H9 (cell line): ENCODE measurements around the gene SFN. TPM values are rescaled to one million over a fixed set of nuclear protein-coding genes. Genes with fewer than 3 reads are reported as not detected.

ENCODE experiments used
- DNase-seq: peaks from one replicate; pipeline ENCODE4 v3.0.0-alpha.2; 2017
- H2AFZ ChIP-seq: one replicate; pipeline ENCODE4 v1.6.1; 2013; ENCODE audit warnings: mild to moderate bottlenecking, low read length, control low read depth, moderate library complexity
- H2AK5ac ChIP-seq: 2 replicates; pipeline ENCODE4 v1.6.1; 2013; ENCODE audit warnings: low read length, control low read depth, mixed read lengths; ENCODE audit not compliant: insufficient read length
- H2BK120ac ChIP-seq: one replicate; pipeline ENCODE4 v1.6.1; 2013; ENCODE audit warnings: low read depth, mild to moderate bottlenecking, low read length, control low read depth, inconsistent platforms; ENCODE audit not compliant: poor library complexity, severe bottlenecking
- H2BK12ac ChIP-seq: 2 replicates; pipeline ENCODE4 v1.6.1; 2013; ENCODE audit warnings: low read length, control low read depth, mixed read lengths, low read depth; ENCODE audit not compliant: insufficient read length
- H2BK15ac ChIP-seq: 2 replicates; pipeline ENCODE4 v1.6.1; 2013; ENCODE audit warnings: low read depth, low read length, control low read depth
- H2BK20ac ChIP-seq: one replicate; pipeline ENCODE4 v1.6.1; 2013; ENCODE audit warnings: low read depth, mild to moderate bottlenecking, low read length, control low read depth, inconsistent platforms; ENCODE audit not compliant: poor library complexity, severe bottlenecking
- H2BK5ac ChIP-seq: 2 replicates; pipeline ENCODE4 v1.6.1; 2013; ENCODE audit warnings: low read length, control low read depth, mixed read lengths; ENCODE audit not compliant: insufficient read length
- H3K14ac ChIP-seq: 2 replicates; pipeline ENCODE4 v1.6.1; 2013; ENCODE audit warnings: low read length, control low read depth; ENCODE audit not compliant: insufficient read depth
- H3K18ac ChIP-seq: 2 replicates; pipeline ENCODE4 v1.6.1; 2013; ENCODE audit warnings: low read depth, mild to moderate bottlenecking, mixed read lengths, low read length, control low read depth; ENCODE audit not compliant: insufficient read length
- H3K23ac ChIP-seq: 2 replicates; pipeline ENCODE4 v1.6.1; 2013; ENCODE audit warnings: low read length, control low read depth, mixed read lengths, low read depth; ENCODE audit not compliant: insufficient read length
- H3K23me2 ChIP-seq: 2 replicates; pipeline ENCODE4 v1.6.1; 2013; ENCODE audit warnings: low read depth, mild to moderate bottlenecking, mixed read lengths, low read length, control low read depth; ENCODE audit not compliant: insufficient read length, poor library complexity, severe bottlenecking
- H3K27ac ChIP-seq: 2 replicates; pipeline ENCODE4 v1.5.1; 2013; ENCODE audit warnings: low read length, control low read depth, mixed read lengths, low read depth; ENCODE audit not compliant: insufficient read length
- H3K27me3 ChIP-seq: 2 replicates; pipeline ENCODE4 v1.6.1; 2013; ENCODE audit warnings: low read length, control low read depth, inconsistent platforms; ENCODE audit not compliant: insufficient read depth
- H3K4ac ChIP-seq: 2 replicates; pipeline ENCODE4 v1.6.1; 2013; ENCODE audit warnings: low read depth, mild to moderate bottlenecking, control low read depth, inconsistent platforms, low read length, moderate library complexity
- H3K4me1 ChIP-seq: 2 replicates; pipeline ENCODE4 v1.6.1; 2013; ENCODE audit warnings: low read length, control low read depth, inconsistent platforms; ENCODE audit not compliant: insufficient read depth
- H3K4me2 ChIP-seq: 2 replicates; pipeline ENCODE4 v1.6.1; 2013; ENCODE audit warnings: low read length, control low read depth, mixed read lengths; ENCODE audit not compliant: insufficient read length, insufficient read depth
- H3K56ac ChIP-seq: 2 replicates; pipeline ENCODE4 v1.6.1; 2013; ENCODE audit warnings: low read depth, mild to moderate bottlenecking, mixed read lengths, low read length, control low read depth; ENCODE audit not compliant: insufficient read length
- H3K79me1 ChIP-seq: 2 replicates; pipeline ENCODE4 v1.6.1; 2013; ENCODE audit warnings: low read depth, mild to moderate bottlenecking, moderate library complexity, low read length, control low read depth, inconsistent platforms; ENCODE audit not compliant: insufficient read depth, poor library complexity, severe bottlenecking
- H3K79me2 ChIP-seq: 2 replicates; pipeline ENCODE4 v1.6.1; 2013; ENCODE audit warnings: low read length, control low read depth, inconsistent platforms; ENCODE audit not compliant: insufficient read depth
- H3K9ac ChIP-seq: 2 replicates; pipeline ENCODE4 v1.6.1; 2013; ENCODE audit warnings: low read length, control low read depth, mixed read lengths; ENCODE audit not compliant: insufficient read length; ENCODE audit errors: extremely low read depth
- H3K9me3 ChIP-seq: one replicate; pipeline ENCODE4 v1.6.1; 2013; ENCODE audit warnings: low read depth, low read length, inconsistent platforms; ENCODE audit not compliant: control insufficient read depth
- H3T11ph ChIP-seq: one replicate; pipeline ENCODE4 v1.6.1; 2013; ENCODE audit warnings: mild to moderate bottlenecking, low read length, control low read depth, inconsistent platforms
- H4K20me1 ChIP-seq: one replicate; pipeline ENCODE4 v1.6.1; 2013; ENCODE audit not compliant: control insufficient read depth, insufficient read length, insufficient read depth
- H4K5ac ChIP-seq: 2 replicates; pipeline ENCODE4 v1.6.1; 2013; ENCODE audit warnings: low read depth, mild to moderate bottlenecking, mixed read lengths, low read length, control low read depth; ENCODE audit not compliant: insufficient read length
- H4K8ac ChIP-seq: replicated peaks from 2 replicates; pipeline ENCODE4 v1.6.1; 2013; ENCODE audit warnings: low read length, control low read depth, mixed read lengths, low read depth; ENCODE audit not compliant: insufficient read length
- H4K91ac ChIP-seq: 2 replicates; pipeline ENCODE4 v1.6.1; 2013; ENCODE audit warnings: low read depth, mild to moderate bottlenecking, moderate library complexity, mixed read lengths, low read length, control low read depth; ENCODE audit not compliant: insufficient read length
- H3K27ac Mint-ChIP-seq, 3 experiments: 2 replicates in 2 of 3; 3 replicates in 1 of 3; pipeline ENCODE4 v1.8.0; 2020 to 2021; ENCODE audit warnings: mixed read lengths in 3 of 3, mild to moderate bottlenecking in 1 of 3, moderate library complexity in 1 of 3
- H3K27me3 Mint-ChIP-seq: 2 replicates; pipeline ENCODE4 v1.8.0; 2021; ENCODE audit warnings: low read depth, mild to moderate bottlenecking, moderate library complexity, mixed read lengths
- H3K36me3 Mint-ChIP-seq, 3 experiments: 2 replicates in 2 of 3; 3 replicates in 1 of 3; pipeline ENCODE4 v1.8.0; 2020 to 2021; ENCODE audit warnings: low read depth in 3 of 3, mixed read lengths in 3 of 3; ENCODE audit not compliant: insufficient read depth in 1 of 3
- H3K4me1 Mint-ChIP-seq, 2 experiments: 2 replicates each; pipeline ENCODE4 v1.8.0; 2020; ENCODE audit warnings: mixed read lengths in 2 of 2
- H3K4me3 Mint-ChIP-seq, 2 experiments: 2 replicates in 1 of 2; 3 replicates in 1 of 2; pipeline ENCODE4 v1.8.0; 2020 to 2021; ENCODE audit warnings: mild to moderate bottlenecking in 2 of 2, mixed read lengths in 2 of 2, moderate library complexity in 1 of 2
- H3K9me3 Mint-ChIP-seq, 2 experiments: 2 replicates in 1 of 2; 3 replicates in 1 of 2; pipeline ENCODE4 v1.8.0; 2020; ENCODE audit warnings: mild to moderate bottlenecking in 2 of 2, mixed read lengths in 2 of 2, moderate library complexity in 1 of 2
- CTCF ChIP-seq: fragments of 200-600 bp; sonication (generic); conservative IDR thresholded peaks from 3 replicates; pipeline ENCODE4 v1.8.0; 2021; ENCODE audit warnings: antibody characterized with exemption, mild to moderate bottlenecking
- WGBS: extraction: QIAGEN DNeasy Blood & Tissue Kit; methylation state at CpG from one replicate; pipeline ENCODE4 v1.1.7; 2013; ENCODE audit warnings: missing lambda C conversion rate, low lambda C conversion rate, mixed read lengths; ENCODE audit not compliant: insufficient read length; ENCODE audit errors: extremely low coverage; 5-methylcytosine and 5-hydroxymethylcytosine counted together
- total RNA-seq: library from RNA; stranded (reverse); gene quantifications from 2 replicates; pipeline ENCODE4 v1.2.1, GENCODE V29; 2021

The SFN gene
- total RNA-seq, 1 experiment from 2014 or later, result 4.3 TPM

GRCh38 chr1:26913389-26913753, 50.4 kb downstream of the SFN start:
- no peak overlapping the region for H4K8ac ChIP-seq
- no peaks in the 10 kb centered on the region for H3K4me1 ChIP-seq
- no peak overlapping the region for H2BK120ac ChIP-seq
- H3K27ac ChIP-seq, result no peak overlapping the region
- no peak for DNase-seq
- Mint-ChIP-seq H3K27ac (no peak overlapping the region), H3K9me3 (no peaks in the 10 kb centered on the region), H3K4me1 (no peaks in the 10 kb centered on the region), H3K36me3 (no peaks in the 10 kb centered on the region), H3K4me3 (no peak overlapping the region), H3K27me3 (peaks cover 8% of the 10 kb centered on the region)
- H3K23me2 ChIP-seq, result peaks cover 3% of the 10 kb centered on the region
- no peaks in the 10 kb centered on the region for H3K79me2 ChIP-seq
- H4K91ac ChIP-seq, result no peak overlapping the region
- no peak overlapping the region for H3T11ph ChIP-seq
- no peak for TF ChIP-seq CTCF
- no peak overlapping the region for H3K23ac ChIP-seq
- no peak overlapping the region for H2AK5ac ChIP-seq
- H4K5ac ChIP-seq, result no peak overlapping the region
- H3K27me3 ChIP-seq, result no peaks in the 10 kb centered on the region
- no CpG with 5 or more reads among the region's 5 CpGs for WGBS
- no peak overlapping the region for H3K56ac ChIP-seq
- no peak overlapping the region for H3K9ac ChIP-seq
- no peak overlapping the region for H3K4me2 ChIP-seq
- no peaks in the 10 kb centered on the region for H3K79me1 ChIP-seq
- no peak overlapping the region for H2BK15ac ChIP-seq
- H2AFZ ChIP-seq, result no peak overlapping the region
- H2BK12ac ChIP-seq, result no peak overlapping the region
- no peak overlapping the region for H3K18ac ChIP-seq
- no peaks in the 10 kb centered on the region for H4K20me1 ChIP-seq
- no peaks in the 10 kb centered on the region for H3K9me3 ChIP-seq
- no peak overlapping the region for H2BK20ac ChIP-seq
- no peak overlapping the region for H3K14ac ChIP-seq
- H2BK5ac ChIP-seq, result no peak overlapping the region
- no peak overlapping the region for H3K4ac ChIP-seq

Other genes starting within 250 kb of the SFN start
- 133 and 147 TPM in 2 replicates for gene ARID1A, start 167.1 kb upstream of the SFN start, total RNA-seq
- gene PIGV, start 75.2 kb upstream of the SFN start, total RNA-seq, result 7.0 and 7.5 TPM in 2 replicates
- 33.1 and 38.9 TPM in 2 replicates for gene ZDHHC18, start 36.5 kb upstream of the SFN start, total RNA-seq
- gene GPN2, start 27.1 kb downstream of the SFN start, total RNA-seq, result 44.3 and 47.8 TPM in 2 replicates
- gene GPATCH3, start 37.3 kb downstream of the SFN start, total RNA-seq, result 19.4 and 21.2 TPM in 2 replicates
- gene NR0B2, start 50.8 kb downstream of the SFN start, total RNA-seq, result not detected in 2 replicates
- gene NUDC, start 58.6 kb downstream of the SFN start, total RNA-seq, result 118 and 120 TPM in 2 replicates
- 17.6 and 19.5 TPM in 2 replicates for gene KDF1, start 97.3 kb downstream of the SFN start, total RNA-seq
- 38.4 and 39.0 TPM in 2 replicates for gene TRNP1, start 130.5 kb downstream of the SFN start, total RNA-seq
- 124 and 126 TPM in 2 replicates for gene TENT5B, start 149.7 kb downstream of the SFN start, total RNA-seq